ENCODE data around the gene EPHA2. TPM values are rescaled to one million over a fixed set of nuclear protein-coding genes. Genes with fewer than 3 reads are reported as not detected.

EPHA2 gene
- total and polyA plus RNA-seq, 4 donors, result 2.9 to 11.1 (median 6.8) TPM

- peak; percentile 54 for DNase-seq (ENCODE audit: low spot score)
- H3K27ac ChIP-seq (ENCODE audit: low read depth in 1 of 2, low read length in 2 of 2), result peak overlapping the region; percentile 85 to 91
- H3K36me3 ChIP-seq (ENCODE audit: control insufficient read depth in 4 of 4, insufficient read depth in 3 of 4, low read depth in 1 of 4, low read length in 3 of 4), result peaks cover 6 to 20% (median 9%) of the 10 kb centered on the region in 4 donors
- no peaks in the 10 kb centered on the region for H3K27me3 ChIP-seq (ENCODE audit: control insufficient read depth in 4 of 4, insufficient read depth in 4 of 4, low read length in 3 of 4)
- no peaks in the 10 kb centered on the region for H3K9me3 ChIP-seq (ENCODE audit: control insufficient read depth in 4 of 4, low read length in 3 of 4)
- WGBS, result 39% methylated on average over 8 of the region's 8 CpGs
- H3K4me1 ChIP-seq (ENCODE audit: control insufficient read depth in 4 of 4, insufficient read depth in 4 of 4, low read length in 3 of 4), result peaks cover 18 to 57% (median 48%) of the 10 kb centered on the region in 4 donors
- no peak for TF ChIP-seq TAF1 (conservative IDR thresholded peaks at IDR 0.05)
- no peak for TF ChIP-seq RXRA (IDR thresholded peaks at IDR 0.05)
- TF ChIP-seq NR2F2 (IDR thresholded peaks at IDR 0.05), result no peak
- H3K4me3 ChIP-seq (ENCODE audit: low read depth in 1 of 3, low read length in 3 of 3), result peak overlapping the region in 2 of 3 donors; percentile 28 to 49
- H3K9ac ChIP-seq (ENCODE audit: low read depth in 1 of 2, low read length in 2 of 2), result peak overlapping the region in 1 of 2 donors; percentile 46
Measured at GRCh38 chr1:16144325-16145029, 11.4 kb downstream of the EPHA2 start.

- peak; percentile 78 for DNase-seq (ENCODE audit: low spot score)
- TF ChIP-seq JUND (IDR thresholded peaks at IDR 0.05) (peak; percentile 70 to 81), SP1 (IDR thresholded peaks at IDR 0.05) (peak; percentile 98), YY1 (IDR thresholded peaks at IDR 0.05) (peak; percentile 93), HNF4A (conservative IDR thresholded peaks at IDR 0.05) (peak; percentile 98), FOXA2 (IDR thresholded peaks at IDR 0.05) (peak; percentile 58), NR2F2 (IDR thresholded peaks at IDR 0.05) (peak; percentile 100), MAX (IDR thresholded peaks at IDR 0.05) (peak; percentile 93), RXRA (IDR thresholded peaks at IDR 0.05) (peak; percentile 100), GABPA (IDR thresholded peaks at IDR 0.05 in 1 of 2, conservative IDR thresholded peaks at IDR 0.05 in 1 of 2) (peak in 1 of 2 donors; percentile 69), REST (IDR thresholded peaks at IDR 0.05) (peak; percentile 68), TAF1 (conservative IDR thresholded peaks at IDR 0.05) (no peak), RAD21 (IDR thresholded peaks at IDR 0.05) (peak; percentile 25 to 56), ZBTB33 (IDR thresholded peaks at IDR 0.05) (no peak), CTCF (IDR thresholded peaks at IDR 0.05; ENCODE audit: low read depth, low read length, missing input control) (no peak), FOXA1 (IDR thresholded peaks at IDR 0.05) (peak; percentile 71), ATF3 (IDR thresholded peaks at IDR 0.05) (peak; percentile 70), EGR1 (IDR thresholded peaks at IDR 0.05; ENCODE audit: low read depth in 2 of 2) (peak in 1 of 2 donors; percentile 78), HNF4G (IDR thresholded peaks at IDR 0.05) (peak; percentile 97)
- Histone ChIP-seq H3K36me3 (ENCODE audit: control insufficient read depth in 4 of 4, insufficient read depth in 3 of 4, low read depth in 1 of 4, low read length in 3 of 4) (peaks cover 4 to 14% (median 7%) of the 10 kb centered on the region in 4 donors), H3K9me3 (ENCODE audit: control insufficient read depth in 4 of 4, low read length in 3 of 4) (no peaks in the 10 kb centered on the region), H3K27me3 (ENCODE audit: control insufficient read depth in 4 of 4, insufficient read depth in 4 of 4, low read length in 3 of 4) (no peaks in the 10 kb centered on the region), H3K4me1 (ENCODE audit: control insufficient read depth in 4 of 4, insufficient read depth in 4 of 4, low read length in 3 of 4) (peaks cover 18 to 57% (median 48%) of the 10 kb centered on the region in 4 donors), H3K9ac (ENCODE audit: low read depth in 1 of 2, low read length in 2 of 2) (no peak overlapping the region), H3K4me3 (ENCODE audit: low read depth in 1 of 3, low read length in 3 of 3) (no peak overlapping the region), H3K27ac (ENCODE audit: low read depth in 1 of 2, low read length in 2 of 2) (peak overlapping the region; percentile 85 to 91)
- 26% methylated on average over 18 of the region's 18 CpGs for WGBS
Measured at GRCh38 chr1:16143566-16144324, 12.1 kb downstream of the EPHA2 start.

Measured in liver (tissue), 9 donors.